ENCODE measurements around the gene SLC12A7.

- no peak for TF ChIP-seq POLR2A (IDR thresholded peaks at IDR 0.05)
- no peak for TF ChIP-seq CTCF (IDR thresholded peaks at IDR 0.05)
These were observed 81.8 kb downstream of the SLC12A7 start for GRCh38 chr5:1029945-1030625.
